AG04450 (cell line): ENCODE measurements around the gene CR1L. TPM values are rescaled to one million over a fixed set of nuclear protein-coding genes. Genes with fewer than 3 reads are reported as not detected.
"Not testable (repeated sequence)": the region's sequence is repeated elsewhere in the genome, so short reads cannot be mapped to it uniquely, and the experiment has no call there.

ENCODE experiments used
- CTCF ChIA-PET: fragments of 300-600, 350-600 bp; formaldehyde crosslinking; extraction: SDS; loops from one replicate; lab custom pipeline; 2022; ENCODE audit warnings: antibody characterized with exemption, inconsistent platforms; lab: Charles Lee
- POLR2A ChIA-PET: fragments of 350-600 bp; formaldehyde crosslinking; extraction: SDS; loops from one replicate; lab custom pipeline; 2021; ENCODE audit warnings: antibody characterized with exemption, inconsistent platforms; lab: Yijun Ruan, JAX
- DNase-seq: peaks from one replicate; pipeline ENCODE4 v3.0.0-alpha.2; 2011; ENCODE audit warnings: low read depth, low spot score
- H3K27ac ChIP-seq: one replicate; pipeline ENCODE4 v1.5.1; 2012; ENCODE audit warnings: low read depth, low read length, control low read depth
- H3K27me3 ChIP-seq: one replicate; pipeline ENCODE4 v1.6.0; 2012; ENCODE audit warnings: low read length; ENCODE audit not compliant: control insufficient read depth, insufficient read depth
- H3K4me3 ChIP-seq: 2 replicates; pipeline ENCODE4 v1.5.1; 2011; ENCODE audit warnings: mild to moderate bottlenecking, low read depth, low read length, control low read depth
- H3K9me3 ChIP-seq: 2 replicates; pipeline ENCODE4 v1.5.1; 2012; ENCODE audit warnings: low read length; ENCODE audit not compliant: control insufficient read depth, insufficient read depth
- CTCF ChIP-seq: IDR thresholded peaks from 2 replicates; pipeline ENCODE4 v1.5.1; 2011; ENCODE audit warnings: low read depth, low read length, control low read depth, inconsistent platforms
- polyA plus RNA-seq: library from polyadenylated mRNA; depleted of rRNA; stranded (reverse); fragments of >200 nt; gene quantifications from 2 replicates; pipeline ENCODE4 v1.2.3, GENCODE V29; 2011

The CR1L gene
- polyA plus RNA-seq, 1 experiment: not detected

- H3K27ac ChIP-seq: no peak overlapping the region
- no peaks in the 10 kb centered on the region for H3K27me3 ChIP-seq
- H3K9me3 ChIP-seq: no peaks in the 10 kb centered on the region
- no peak for DNase-seq
- POLR2A ChIA-PET: no interaction called here
- TF ChIP-seq CTCF: no peak
- CTCF ChIA-PET: interaction anchor here (1.3 kb wide), 1 partner anchor 71 kb away, joined by 3 read pairs; no protein-coding TSS in a partner anchor
- H3K4me3 ChIP-seq: no peak overlapping the region
These were observed 46.9 kb downstream of the CR1L start for GRCh38 chr1:207691841-207692240.

DNA sequence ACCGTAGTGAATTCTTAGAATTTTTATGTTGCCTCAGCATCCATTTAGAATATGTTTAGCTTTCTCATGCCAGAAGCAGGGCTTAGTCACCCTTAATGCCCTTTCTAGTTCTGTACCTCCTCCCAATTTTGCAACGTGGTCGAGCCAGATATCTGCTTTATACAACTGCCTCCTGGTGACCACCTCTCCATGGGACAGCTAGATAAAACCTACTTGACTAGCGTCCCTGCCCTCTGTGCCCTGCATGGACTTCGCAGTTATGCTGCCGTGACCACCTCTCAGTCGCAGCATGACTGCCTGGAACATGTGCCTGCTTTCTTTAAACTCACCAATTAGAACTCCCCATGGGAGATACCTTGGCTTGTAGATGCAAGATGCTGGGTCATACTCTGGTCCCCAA, 47.4 kb downstream of the CR1L start:
- CTCF ChIA-PET: interaction anchor here (1.3 kb wide), 1 partner anchor 72 kb away, joined by 3 read pairs; no protein-coding TSS in a partner anchor
- H3K9me3 ChIP-seq, H3K27ac ChIP-seq, DNase-seq, H3K27me3 ChIP-seq, H3K4me3 ChIP-seq, POLR2A ChIA-PET: not testable (repeated sequence)

- H3K9me3 ChIP-seq: no peaks in the 10 kb centered on the region
- H3K27ac ChIP-seq: no peak overlapping the region
- H3K4me3 ChIP-seq: no peak overlapping the region
- CTCF ChIA-PET: no interaction called here
- POLR2A ChIA-PET: no interaction called here
- DNase-seq: no peak
- no peak for TF ChIP-seq CTCF
- no peaks in the 10 kb centered on the region for H3K27me3 ChIP-seq
These were observed 51.0 kb downstream of the CR1L start for GRCh38 chr1:207695891-207696290.

- Histone ChIP-seq H3K27me3 (no peaks in the 10 kb centered on the region), H3K4me3 (no peak overlapping the region), H3K27ac (no peak overlapping the region), H3K9me3 (no peaks in the 10 kb centered on the region)
- DNase-seq: peak; percentile 7
- ChIA-PET CTCF (interaction anchor here (0.6 to 2.3 kb wide), 17 partner anchors 17 to 745 kb away, joined by 3 to 10 read pairs (median 4); no protein-coding TSS in a partner anchor), POLR2A (no interaction called here)
- TF ChIP-seq CTCF: peak; percentile 71
These were observed 54.0 kb downstream of the CR1L start for GRCh38 chr1:207698822-207699483.

GRCh38 chr1:207702317-207702716, 57.4 kb downstream of the CR1L start:
- DNase-seq: no peak
- POLR2A ChIA-PET: no interaction called here
- no peak for TF ChIP-seq CTCF
- CTCF ChIA-PET: interaction anchor here (1.1 to 1.4 kb wide), 3 partner anchors 48 to 124 kb away, joined by 3 to 5 read pairs (median 3); no protein-coding TSS in a partner anchor
- Histone ChIP-seq H3K27me3 (no peaks in the 10 kb centered on the region), H3K27ac (no peak overlapping the region), H3K9me3 (no peaks in the 10 kb centered on the region), H3K4me3 (no peak overlapping the region)
